Mucosa of gallbladder (tissue), 1 donor: ENCODE measurements around the gene RAP1GAP2. TPM values are rescaled to one million over a fixed set of nuclear protein-coding genes. Genes with fewer than 3 reads are reported as not detected.
"Not testable (repeated sequence)": the region's sequence is repeated elsewhere in the genome, so short reads cannot be mapped to it uniquely, and the experiment has no call there.

Experiments used
- DNase-seq: peaks from one replicate; pipeline ENCODE4 v3.0.0-alpha.2; 2020; ENCODE audit warnings: low spot score
- total RNA-seq: library from RNA; stranded (reverse); gene quantifications from one replicate; pipeline ENCODE4 v1.2.1, GENCODE V29; 2021
- donor health status: DM: no; HTN: no; CAD: no.

RAP1GAP2 gene
- total RNA-seq, 1 donor from 2014 or later = 32.8 TPM

GRCh38 chr17:2967515-2967914 is 171.3 kb downstream of the RAP1GAP2 start:
- DNase-seq = peak; percentile 34

- no peak for DNase-seq
Observed at GRCh38 chr17:2971851-2972250, 175.6 kb downstream of the RAP1GAP2 start.

- DNase-seq = no peak
Observed at GRCh38 chr17:2972749-2973148, 176.5 kb downstream of the RAP1GAP2 start.

GRCh38 chr17:2974347-2974746 is 178.1 kb downstream of the RAP1GAP2 start:
- DNase-seq = no peak

GRCh38 chr17:2975469-2975958 is 179.3 kb downstream of the RAP1GAP2 start:
- DNase-seq = peak; percentile 46

- no peak for DNase-seq
Observed at GRCh38 chr17:2977157-2977556, 180.9 kb downstream of the RAP1GAP2 start.

- no peak for DNase-seq
Observed at GRCh38 chr17:2978116-2978515, 181.9 kb downstream of the RAP1GAP2 start.

GRCh38 chr17:2978991-2979390 is 182.8 kb downstream of the RAP1GAP2 start:
- DNase-seq = no peak

GRCh38 chr17:2980211-2980903 is 184.1 kb downstream of the RAP1GAP2 start:
- DNase-seq = no peak

GRCh38 chr17:2980904-2981246 is 184.6 kb downstream of the RAP1GAP2 start:
- DNase-seq = no peak

- DNase-seq = no peak
Observed at GRCh38 chr17:2981325-2981724, 185.1 kb downstream of the RAP1GAP2 start.

GRCh38 chr17:2982854-2983253 is 186.6 kb downstream of the RAP1GAP2 start:
- DNase-seq = peak; percentile 82

GRCh38 chr17:2983255-2983654 is 187.0 kb downstream of the RAP1GAP2 start:
- no peak for DNase-seq

- no peak for DNase-seq
Observed at GRCh38 chr17:2985318-2985717, 189.1 kb downstream of the RAP1GAP2 start.

GRCh38 chr17:2986925-2987324 is 190.7 kb downstream of the RAP1GAP2 start:
- DNase-seq = no peak

GRCh38 chr17:2989396-2989795 is 193.2 kb downstream of the RAP1GAP2 start:
- DNase-seq = not testable (repeated sequence)

- DNase-seq = no peak
Observed at GRCh38 chr17:2989855-2990254, 193.6 kb downstream of the RAP1GAP2 start.

GRCh38 chr17:2990396-2990795 is 194.2 kb downstream of the RAP1GAP2 start:
- no peak for DNase-seq

GRCh38 chr17:2991396-2992180 is 195.3 kb downstream of the RAP1GAP2 start:
- not testable (repeated sequence) for DNase-seq

GRCh38 chr17:2994441-2994840 is 198.2 kb downstream of the RAP1GAP2 start:
- no peak for DNase-seq

- no peak for DNase-seq
Observed at GRCh38 chr17:2995377-2995776, 199.1 kb downstream of the RAP1GAP2 start.

GRCh38 chr17:2995886-2996809 is 199.9 kb downstream of the RAP1GAP2 start:
- no peak for DNase-seq
